ENCODE data around the gene BEAN1.

BEAN1 gene

GRCh38 chr16:66408163-66409048 is 18.7 kb upstream of the BEAN1 start:
- peaks cover 0 to 1% of the 10 kb centered on the region in 2 experiments for H3K36me3 ChIP-seq (ENCODE audit: control insufficient read depth in 1 of 2, insufficient read depth in 2 of 2, low read length in 2 of 2)
- no peak overlapping the region for H2BK12ac ChIP-seq (ENCODE audit: low read length)
- H3K79me2 ChIP-seq (ENCODE audit: control insufficient read depth, insufficient read depth, low read length, poor library complexity): no peaks in the 10 kb centered on the region
- no peak overlapping the region for H4K12ac ChIP-seq (ENCODE audit: low read depth, low read length)
- no peak overlapping the region for H3K4ac ChIP-seq (ENCODE audit: low read depth, low read length)
- peaks cover 11% of the 10 kb centered on the region for H3K79me1 ChIP-seq (ENCODE audit: low read length)
- no peak overlapping the region for H3K9ac ChIP-seq (ENCODE audit: low read length)
- H3K14ac ChIP-seq (ENCODE audit: low read length): no peak overlapping the region
- peaks cover 2% of the 10 kb centered on the region for H3K9me3 ChIP-seq (ENCODE audit: insufficient read depth, low read depth, low read length)
- H4K8ac ChIP-seq (ENCODE audit: low read depth, low read length): peak overlapping the region; percentile 41
- peak; percentile 96 to 97 for DNase-seq
- H2AK5ac ChIP-seq (ENCODE audit: low read length): no peak overlapping the region
- H2BK120ac ChIP-seq (ENCODE audit: insufficient read depth, low read length, poor library complexity): peak overlapping the region; percentile 20
- no peaks in the 10 kb centered on the region for H3K27me3 ChIP-seq (ENCODE audit: insufficient read depth, low read length)
- H3K4me3 ChIP-seq (ENCODE audit: low read depth, low read length): no peak overlapping the region
- H3K18ac ChIP-seq (ENCODE audit: low read length): no peak overlapping the region
- no peak overlapping the region for H2AFZ ChIP-seq (ENCODE audit: insufficient read depth, low read length, poor library complexity)
- no CpG with 5 or more reads among the region's 5 CpGs for WGBS (ENCODE audit: extremely low coverage, insufficient coverage, insufficient read length)
- peak overlapping the region; percentile 52 for H3K27ac ChIP-seq (ENCODE audit: low read depth, low read length)
- peaks cover 2 to 9% of the 10 kb centered on the region in 2 experiments for H3K4me1 ChIP-seq (ENCODE audit: control insufficient read depth in 1 of 2, insufficient read depth in 2 of 2, low read length in 2 of 2)
- peak overlapping the region; percentile 21 for H3K4me2 ChIP-seq (ENCODE audit: low read length)
- no peak overlapping the region for H3K23ac ChIP-seq (ENCODE audit: low read length)
- no peak overlapping the region for H2BK5ac ChIP-seq (ENCODE audit: low read depth, low read length, poor library complexity)
- H4K91ac ChIP-seq (ENCODE audit: low read depth, low read length): peak overlapping the region; percentile 2

DNA sequence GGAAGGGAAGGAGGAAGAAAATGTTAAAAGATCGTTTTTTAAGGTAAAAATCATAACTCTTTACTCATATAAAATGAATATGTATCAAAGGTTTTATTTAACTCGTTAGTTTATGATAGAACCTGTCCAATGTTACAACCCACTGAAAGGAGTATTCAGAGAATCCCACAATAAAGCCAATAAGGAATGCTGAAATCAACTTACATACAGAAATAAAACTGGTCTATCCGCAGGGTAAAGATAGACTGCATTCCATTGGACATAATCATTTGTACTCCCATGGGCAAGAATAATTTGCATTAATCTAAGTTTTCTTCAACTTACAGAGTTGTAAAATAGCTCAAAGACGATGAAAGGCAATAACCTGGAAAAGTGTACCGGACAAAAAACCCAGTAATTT is 17.9 kb upstream of the BEAN1 start:
- peaks cover 11% of the 10 kb centered on the region for H3K79me1 ChIP-seq (ENCODE audit: low read length)
- H4K91ac ChIP-seq (ENCODE audit: low read depth, low read length): no peak overlapping the region
- no peak overlapping the region for H4K12ac ChIP-seq (ENCODE audit: low read depth, low read length)
- H3K27me3 ChIP-seq (ENCODE audit: insufficient read depth, low read length): no peaks in the 10 kb centered on the region
- H3K4ac ChIP-seq (ENCODE audit: low read depth, low read length): no peak overlapping the region
- H3K9ac ChIP-seq (ENCODE audit: low read length): no peak overlapping the region
- H3K27ac ChIP-seq (ENCODE audit: low read depth, low read length): no peak overlapping the region
- no peak overlapping the region for H2BK5ac ChIP-seq (ENCODE audit: low read depth, low read length, poor library complexity)
- H3K4me3 ChIP-seq (ENCODE audit: low read depth, low read length): no peak overlapping the region
- no peaks in the 10 kb centered on the region for H3K79me2 ChIP-seq (ENCODE audit: control insufficient read depth, insufficient read depth, low read length, poor library complexity)
- H3K4me2 ChIP-seq (ENCODE audit: low read length): no peak overlapping the region
- no peak overlapping the region for H2AFZ ChIP-seq (ENCODE audit: insufficient read depth, low read length, poor library complexity)
- no peaks in the 10 kb centered on the region for H3K36me3 ChIP-seq (ENCODE audit: control insufficient read depth in 1 of 2, insufficient read depth in 2 of 2, low read length in 2 of 2)
- H2AK5ac ChIP-seq (ENCODE audit: low read length): no peak overlapping the region
- H4K8ac ChIP-seq (ENCODE audit: low read depth, low read length): no peak overlapping the region
- WGBS (ENCODE audit: extremely low coverage, insufficient coverage, insufficient read length): no CpG with 5 or more reads among the region's 5 CpGs
- peaks cover 2 to 9% of the 10 kb centered on the region in 2 experiments for H3K4me1 ChIP-seq (ENCODE audit: control insufficient read depth in 1 of 2, insufficient read depth in 2 of 2, low read length in 2 of 2)
- peaks cover under 1% of the 10 kb centered on the region for H3K9me3 ChIP-seq (ENCODE audit: insufficient read depth, low read depth, low read length)
- no peak overlapping the region for H3K23ac ChIP-seq (ENCODE audit: low read length)
- H3K18ac ChIP-seq (ENCODE audit: low read length): no peak overlapping the region
- no peak overlapping the region for H3K14ac ChIP-seq (ENCODE audit: low read length)
- no peak overlapping the region for H2BK120ac ChIP-seq (ENCODE audit: insufficient read depth, low read length, poor library complexity)
- H2BK12ac ChIP-seq (ENCODE audit: low read length): no peak overlapping the region
- DNase-seq: peak in 1 of 2 donors; percentile 89

DNA sequence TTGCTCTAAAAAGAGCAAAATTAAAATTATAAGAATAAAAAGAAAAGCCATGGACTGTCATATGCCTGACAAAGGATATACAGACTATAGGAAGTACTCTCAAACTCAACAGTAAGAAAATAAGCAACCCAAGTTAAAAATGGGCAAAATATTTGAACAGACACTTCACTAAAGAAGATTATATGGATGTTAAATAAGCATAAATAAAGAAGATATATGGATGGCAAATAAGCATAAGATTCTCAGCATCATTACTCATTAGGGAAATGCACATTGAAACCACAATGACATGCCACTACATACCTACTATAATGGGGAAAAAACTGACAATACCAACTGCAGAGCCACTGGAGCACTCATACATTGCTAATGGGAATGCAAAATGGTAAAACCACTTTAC is 14.9 kb upstream of the BEAN1 start:
- no peak overlapping the region for H2BK120ac ChIP-seq (ENCODE audit: insufficient read depth, low read length, poor library complexity)
- no peak overlapping the region for H3K4me2 ChIP-seq (ENCODE audit: low read length)
- no peak overlapping the region for H3K4me3 ChIP-seq (ENCODE audit: low read depth, low read length)
- H3K27ac ChIP-seq (ENCODE audit: low read depth, low read length): no peak overlapping the region
- no peak for DNase-seq
- H3K79me1 ChIP-seq (ENCODE audit: low read length): peaks cover 3% of the 10 kb centered on the region
- H4K8ac ChIP-seq (ENCODE audit: low read depth, low read length): no peak overlapping the region
- no peak overlapping the region for H3K14ac ChIP-seq (ENCODE audit: low read length)
- no peak overlapping the region for H3K4ac ChIP-seq (ENCODE audit: low read depth, low read length)
- H4K12ac ChIP-seq (ENCODE audit: low read depth, low read length): no peak overlapping the region
- H2BK5ac ChIP-seq (ENCODE audit: low read depth, low read length, poor library complexity): no peak overlapping the region
- no peaks in the 10 kb centered on the region for H3K36me3 ChIP-seq (ENCODE audit: control insufficient read depth in 1 of 2, insufficient read depth in 2 of 2, low read length in 2 of 2)
- H2BK12ac ChIP-seq (ENCODE audit: low read length): no peak overlapping the region
- no peak overlapping the region for H3K23ac ChIP-seq (ENCODE audit: low read length)
- no peaks in the 10 kb centered on the region for H3K9me3 ChIP-seq (ENCODE audit: insufficient read depth, low read depth, low read length)
- H3K79me2 ChIP-seq (ENCODE audit: control insufficient read depth, insufficient read depth, low read length, poor library complexity): no peaks in the 10 kb centered on the region
- peaks cover 2 to 7% of the 10 kb centered on the region in 2 experiments for H3K4me1 ChIP-seq (ENCODE audit: control insufficient read depth in 1 of 2, insufficient read depth in 2 of 2, low read length in 2 of 2)
- H3K18ac ChIP-seq (ENCODE audit: low read length): no peak overlapping the region
- H4K91ac ChIP-seq (ENCODE audit: low read depth, low read length): no peak overlapping the region
- no peak overlapping the region for H2AFZ ChIP-seq (ENCODE audit: insufficient read depth, low read length, poor library complexity)
- no peaks in the 10 kb centered on the region for H3K27me3 ChIP-seq (ENCODE audit: insufficient read depth, low read length)
- H3K9ac ChIP-seq (ENCODE audit: low read length): no peak overlapping the region
- no peak overlapping the region for H2AK5ac ChIP-seq (ENCODE audit: low read length)

GRCh38 chr16:66414891-66415290 is 12.2 kb upstream of the BEAN1 start:
- H3K27me3 ChIP-seq (ENCODE audit: insufficient read depth, low read length): no peaks in the 10 kb centered on the region
- no peak overlapping the region for H2BK5ac ChIP-seq (ENCODE audit: low read depth, low read length, poor library complexity)
- WGBS (ENCODE audit: extremely low coverage, insufficient coverage, insufficient read length): no CpG with 5 or more reads among the region's 1 CpG
- no peak overlapping the region for H4K8ac ChIP-seq (ENCODE audit: low read depth, low read length)
- H3K23ac ChIP-seq (ENCODE audit: low read length): no peak overlapping the region
- no peak overlapping the region for H3K18ac ChIP-seq (ENCODE audit: low read length)
- H3K79me2 ChIP-seq (ENCODE audit: control insufficient read depth, insufficient read depth, low read length, poor library complexity): no peaks in the 10 kb centered on the region
- H3K27ac ChIP-seq (ENCODE audit: low read depth, low read length): no peak overlapping the region
- no peaks in the 10 kb centered on the region for H3K36me3 ChIP-seq (ENCODE audit: control insufficient read depth in 1 of 2, insufficient read depth in 2 of 2, low read length in 2 of 2)
- no peak overlapping the region for H3K14ac ChIP-seq (ENCODE audit: low read length)
- no peak overlapping the region for H4K91ac ChIP-seq (ENCODE audit: low read depth, low read length)
- H3K4ac ChIP-seq (ENCODE audit: low read depth, low read length): no peak overlapping the region
- no peak overlapping the region for H3K4me2 ChIP-seq (ENCODE audit: low read length)
- H2AFZ ChIP-seq (ENCODE audit: insufficient read depth, low read length, poor library complexity): no peak overlapping the region
- no peaks in the 10 kb centered on the region for H3K9me3 ChIP-seq (ENCODE audit: insufficient read depth, low read depth, low read length)
- H2BK120ac ChIP-seq (ENCODE audit: insufficient read depth, low read length, poor library complexity): no peak overlapping the region
- H3K9ac ChIP-seq (ENCODE audit: low read length): no peak overlapping the region
- peak; percentile 27 to 64 for DNase-seq
- H3K79me1 ChIP-seq (ENCODE audit: low read length): no peaks in the 10 kb centered on the region
- H4K12ac ChIP-seq (ENCODE audit: low read depth, low read length): no peak overlapping the region
- H3K4me3 ChIP-seq (ENCODE audit: low read depth, low read length): no peak overlapping the region
- H3K4me1 ChIP-seq (ENCODE audit: control insufficient read depth in 1 of 2, insufficient read depth in 2 of 2, low read length in 2 of 2): no peaks in the 10 kb centered on the region
- H2BK12ac ChIP-seq (ENCODE audit: low read length): no peak overlapping the region
- no peak overlapping the region for H2AK5ac ChIP-seq (ENCODE audit: low read length)
